Posterior vena cava (tissue), 2 donors: Measurements from ENCODE around the gene EIF3L. TPM values are rescaled to one million over a fixed set of nuclear protein-coding genes. Genes with fewer than 3 reads are reported as not detected.

Experiments used
- DNase-seq: peaks from one replicate; pipeline ENCODE4 v3.0.0-alpha.2; 2020; ENCODE audit warnings: low spot score
- intact Hi-C, 2 donors: fragments of 100-400 bp; cut with DNase I; formaldehyde crosslinking; loops; one replicate each; pipeline versions ENCODE4 v1.14.1 to v1.14.2; 2022 to 2023
- total RNA-seq, 2 donors: library from RNA; stranded (reverse); fragmentation: NEBNext Ultra II Directional; extraction: Animal tissue kit (Norgen Biotek cat#: 25700); gene quantifications; one replicate each; pipeline ENCODE4 v1.2.1, GENCODE V29; 2021
- donor health status: DM: yes; HTN: yes; CAD: no.
- donor health status: DM: yes; HTN: yes; CAD: no.

Gene EIF3L
- total RNA-seq, 2 donors from 2014 or later, result 260 to 267 TPM

DNA sequence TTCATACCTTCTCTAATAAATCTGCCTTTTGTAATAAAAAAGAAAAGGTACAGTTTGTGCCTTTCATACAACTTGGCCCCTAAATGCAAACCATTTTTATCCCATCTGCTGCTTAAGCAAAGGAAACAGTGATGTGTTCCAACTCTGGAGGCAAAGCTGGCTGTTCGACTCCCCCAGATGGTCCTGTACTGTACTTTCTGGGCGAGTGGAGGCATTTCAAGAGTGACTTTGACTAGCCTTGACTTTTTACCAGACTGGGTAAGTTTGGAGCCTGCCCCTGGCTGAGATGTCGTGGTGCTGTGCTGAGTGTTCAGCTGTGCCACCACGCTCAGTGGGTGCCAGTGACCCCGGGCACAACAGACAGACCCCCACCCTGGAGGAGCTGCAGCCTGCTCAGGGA, 67.1 kb downstream of the EIF3L start:
- intact Hi-C loops, result no loop called here

DNA sequence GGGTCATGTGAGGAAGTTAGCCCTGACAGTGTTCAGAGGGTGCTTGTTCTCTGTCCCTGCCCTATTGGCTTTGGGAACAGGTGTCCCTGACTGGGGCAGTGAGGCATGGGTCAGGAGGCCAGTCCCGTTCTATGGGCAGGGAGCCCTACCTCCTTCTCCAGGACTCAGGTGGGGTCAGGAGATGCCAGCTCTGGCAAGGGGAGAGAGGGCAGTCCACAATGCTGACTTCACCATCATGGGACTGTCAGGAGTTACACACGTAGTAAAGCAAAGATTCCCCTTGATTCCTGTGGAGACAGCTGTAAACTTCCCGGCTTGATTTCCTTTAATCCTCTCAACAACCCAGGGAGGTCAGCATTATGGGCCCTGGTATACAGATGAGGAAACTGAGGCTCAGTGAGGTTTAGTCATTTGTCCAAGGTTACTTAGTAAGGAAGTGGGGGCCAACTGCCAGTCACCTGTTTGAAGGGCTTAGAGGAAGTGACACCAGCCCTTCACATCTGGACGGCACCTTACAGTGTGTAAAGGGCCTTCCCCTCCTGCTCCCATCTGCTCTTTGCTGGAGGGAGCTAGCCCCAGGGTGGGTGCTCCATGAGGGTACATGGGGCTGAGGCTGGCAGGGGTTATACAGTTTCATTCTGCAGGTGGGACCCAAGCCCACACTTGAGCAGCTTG, 68.8 kb downstream of the EIF3L start:
- intact Hi-C loops, result no loop called here
- DNase-seq, result no peak

More for the DNA sequence above, 67.1 kb downstream of the EIF3L start:
- DNase-seq, result no peak

DNA sequence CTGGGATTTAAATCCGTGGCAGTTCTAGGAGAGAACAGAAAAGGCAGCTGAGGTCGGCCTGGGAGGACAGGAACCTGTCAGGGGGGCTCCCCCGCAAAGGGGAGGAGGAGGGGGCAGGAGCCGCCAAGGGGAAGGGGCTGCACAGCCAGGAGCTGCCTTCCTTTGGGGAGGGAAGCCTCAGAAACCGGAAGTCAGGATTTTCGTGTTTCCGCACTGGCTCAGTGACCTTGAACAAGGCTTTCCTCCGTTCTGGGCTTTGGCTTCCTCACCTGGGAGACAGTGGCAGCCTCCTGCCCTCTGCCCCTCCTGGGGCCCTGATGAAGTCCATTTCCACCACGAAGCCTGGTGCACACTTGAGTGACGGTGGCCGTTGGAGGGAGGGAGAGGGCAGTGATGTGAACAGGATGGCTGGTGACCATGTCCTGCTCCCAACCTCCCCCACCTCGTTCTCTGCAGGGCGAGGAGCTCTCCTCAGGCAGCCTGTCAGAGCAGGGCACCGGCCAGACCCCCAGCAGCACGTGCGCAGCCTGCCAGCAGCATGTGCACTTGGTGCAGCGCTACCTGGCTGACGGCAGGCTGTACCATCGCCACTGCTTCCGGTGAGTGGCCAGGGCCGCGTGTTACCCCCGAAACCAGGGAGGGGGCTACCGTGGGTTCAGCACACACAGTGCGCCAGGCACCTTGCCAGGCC, 69.5 kb downstream of the EIF3L start:
- no peak for DNase-seq
- intact Hi-C loops, result no loop called here

DNA sequence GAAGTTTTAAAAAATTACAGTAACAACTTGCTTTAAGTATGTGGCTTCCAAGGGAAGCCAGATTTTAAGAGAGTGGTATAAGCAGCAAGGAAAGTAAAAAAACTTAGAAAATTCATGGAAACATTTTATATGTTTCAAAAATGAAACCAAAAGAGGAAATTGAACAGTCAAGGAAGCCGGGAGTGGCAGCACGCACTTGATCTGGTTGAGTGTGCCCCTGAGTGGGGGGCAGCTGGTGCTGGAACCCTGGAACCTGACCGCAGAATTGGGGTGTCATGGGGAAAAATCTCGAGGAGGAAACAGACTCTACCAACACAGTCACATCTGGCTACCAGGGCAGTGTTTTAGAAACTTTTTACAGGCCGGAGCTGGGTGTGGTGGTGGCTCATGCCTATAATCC, 70.9 kb downstream of the EIF3L start:
- intact Hi-C loops, result no loop called here
- DNase-seq, result no peak

DNA sequence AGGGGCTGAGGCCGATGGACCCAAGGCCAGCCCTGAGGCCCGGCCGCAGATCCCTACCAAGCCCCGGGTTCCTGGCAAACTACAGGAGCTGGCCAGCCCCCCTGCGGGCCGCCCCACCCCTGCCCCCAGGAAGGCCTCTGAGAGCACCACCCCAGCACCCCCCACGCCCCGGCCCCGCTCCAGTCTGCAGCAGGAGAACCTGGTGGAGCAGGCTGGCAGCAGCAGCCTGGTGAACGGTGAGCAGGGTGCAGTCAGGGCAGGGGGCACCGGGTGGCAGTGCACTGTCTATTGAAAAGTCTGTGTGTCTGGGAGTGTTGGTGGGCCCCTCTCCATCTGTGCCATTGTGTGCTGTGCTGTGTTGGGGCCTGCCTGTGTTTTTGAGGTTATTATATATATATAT, 73.0 kb downstream of the EIF3L start:
- DNase-seq, result no peak
- intact Hi-C loops, result no loop called here

DNA sequence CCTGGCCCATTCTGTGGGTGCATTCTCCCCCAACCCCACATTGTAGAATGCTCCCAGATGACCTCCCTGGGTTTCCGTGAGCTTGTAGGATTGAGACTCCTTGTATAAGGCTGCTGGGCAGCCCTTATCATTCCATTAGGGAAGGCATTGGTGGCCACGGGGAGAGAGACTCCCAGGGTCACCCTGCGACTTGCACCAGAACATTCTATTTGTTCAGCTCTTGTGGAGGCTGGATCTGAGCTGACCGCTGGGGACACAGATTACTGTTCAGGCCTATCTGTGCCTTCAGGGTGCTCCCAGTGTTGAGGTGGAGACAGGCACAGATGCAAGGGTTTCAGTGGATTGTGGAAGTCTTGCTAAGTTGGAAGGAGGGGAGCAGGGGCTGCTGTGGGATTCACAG, 74.7 kb downstream of the EIF3L start:
- intact Hi-C loops, result no loop called here
- no peak for DNase-seq

DNA sequence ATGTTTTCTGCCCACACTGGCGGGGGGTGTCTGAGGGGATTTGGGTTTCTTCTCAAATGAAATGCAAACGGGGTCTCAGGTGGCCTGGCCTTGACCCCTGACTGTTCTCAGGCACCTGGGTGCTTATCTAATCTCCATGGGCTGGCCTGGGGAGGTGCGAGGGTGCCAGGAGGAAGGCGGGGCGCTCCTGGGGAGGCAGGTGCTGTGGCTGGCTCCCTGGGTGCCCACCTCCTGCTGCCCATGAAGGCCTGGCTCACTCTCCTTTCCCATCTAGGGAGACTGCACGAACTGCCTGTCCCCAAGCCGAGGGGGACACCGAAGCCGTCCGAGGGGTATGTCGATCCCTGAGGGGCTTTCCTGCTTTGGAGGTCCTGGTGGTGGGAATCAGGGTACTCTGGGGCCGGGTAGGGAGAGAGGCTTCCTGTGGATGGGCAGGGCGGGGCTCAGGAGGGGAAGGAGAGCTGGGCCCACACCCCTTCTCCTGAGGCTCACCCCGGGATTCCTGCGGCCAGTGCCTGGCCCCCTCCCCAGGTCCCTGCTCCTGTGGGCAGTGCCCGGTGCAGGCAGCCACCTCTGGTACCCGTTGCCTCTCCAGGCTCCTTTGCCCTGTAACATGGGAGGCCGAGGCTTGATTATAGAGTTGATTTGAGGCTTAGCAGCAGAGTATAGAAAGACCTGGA, 75.3 kb downstream of the EIF3L start:
- no peak for DNase-seq
- intact Hi-C loops, result no loop called here

DNA sequence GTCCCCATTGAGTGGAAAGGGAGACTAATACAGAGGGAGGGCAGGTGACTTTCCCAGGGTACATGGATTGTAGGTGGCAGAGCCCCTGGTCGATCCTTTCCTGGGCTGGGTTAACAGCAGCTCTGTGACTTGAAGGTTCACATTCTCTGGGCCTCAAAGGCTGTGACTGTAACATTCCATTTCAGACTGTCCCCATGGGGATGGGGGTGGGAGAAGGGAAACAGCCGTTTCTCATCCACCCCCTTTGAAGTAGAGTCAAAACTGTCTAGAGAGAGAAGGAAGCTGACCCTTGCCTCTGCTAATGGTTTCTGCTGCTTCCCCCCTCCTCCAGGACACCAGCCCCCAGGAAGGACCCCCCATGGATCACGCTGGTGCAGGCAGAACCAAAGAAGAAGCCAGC, 76.1 kb downstream of the EIF3L start:
- intact Hi-C loops, result no loop called here
- no peak for DNase-seq

DNA sequence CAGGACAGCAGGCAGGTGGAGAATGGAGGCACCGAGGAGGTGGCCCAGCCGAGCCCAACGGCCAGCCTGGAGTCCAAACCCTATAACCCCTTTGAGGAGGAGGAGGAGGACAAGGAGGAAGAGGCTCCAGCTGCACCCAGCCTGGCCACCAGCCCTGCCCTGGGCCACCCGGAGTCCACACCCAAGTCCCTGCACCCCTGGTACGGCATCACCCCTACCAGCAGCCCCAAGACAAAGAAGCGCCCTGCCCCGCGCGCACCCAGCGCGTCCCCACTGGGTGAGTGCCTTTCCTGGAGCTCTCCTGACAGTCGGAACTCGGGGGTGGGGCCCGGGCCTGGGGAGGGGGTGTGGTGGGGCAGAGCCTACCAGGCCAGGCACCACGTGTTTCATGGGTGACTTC, 76.5 kb downstream of the EIF3L start:
- intact Hi-C loops, result no loop called here
- no peak for DNase-seq

DNA sequence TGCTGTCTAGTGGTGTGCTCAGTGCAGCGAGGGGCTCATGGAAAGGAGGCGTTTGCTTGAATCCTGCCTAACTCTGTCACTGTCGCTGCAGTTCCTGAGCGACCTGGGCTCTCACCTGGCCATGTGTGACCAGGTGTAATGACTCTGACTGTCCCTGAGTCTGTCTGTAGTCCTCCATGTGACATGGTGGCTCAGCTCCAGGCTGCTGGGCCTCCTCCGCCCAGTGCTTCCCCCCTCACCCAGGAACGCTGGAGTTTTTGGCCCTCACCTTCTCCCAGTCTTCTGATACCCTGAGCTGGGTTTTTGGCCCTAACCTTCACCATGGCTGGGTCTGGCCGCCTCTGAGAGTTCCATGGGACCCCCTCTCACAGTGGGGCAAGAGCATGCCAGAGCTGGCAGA, 77.1 kb downstream of the EIF3L start:
- intact Hi-C loops, result no loop called here
- no peak for DNase-seq

DNA sequence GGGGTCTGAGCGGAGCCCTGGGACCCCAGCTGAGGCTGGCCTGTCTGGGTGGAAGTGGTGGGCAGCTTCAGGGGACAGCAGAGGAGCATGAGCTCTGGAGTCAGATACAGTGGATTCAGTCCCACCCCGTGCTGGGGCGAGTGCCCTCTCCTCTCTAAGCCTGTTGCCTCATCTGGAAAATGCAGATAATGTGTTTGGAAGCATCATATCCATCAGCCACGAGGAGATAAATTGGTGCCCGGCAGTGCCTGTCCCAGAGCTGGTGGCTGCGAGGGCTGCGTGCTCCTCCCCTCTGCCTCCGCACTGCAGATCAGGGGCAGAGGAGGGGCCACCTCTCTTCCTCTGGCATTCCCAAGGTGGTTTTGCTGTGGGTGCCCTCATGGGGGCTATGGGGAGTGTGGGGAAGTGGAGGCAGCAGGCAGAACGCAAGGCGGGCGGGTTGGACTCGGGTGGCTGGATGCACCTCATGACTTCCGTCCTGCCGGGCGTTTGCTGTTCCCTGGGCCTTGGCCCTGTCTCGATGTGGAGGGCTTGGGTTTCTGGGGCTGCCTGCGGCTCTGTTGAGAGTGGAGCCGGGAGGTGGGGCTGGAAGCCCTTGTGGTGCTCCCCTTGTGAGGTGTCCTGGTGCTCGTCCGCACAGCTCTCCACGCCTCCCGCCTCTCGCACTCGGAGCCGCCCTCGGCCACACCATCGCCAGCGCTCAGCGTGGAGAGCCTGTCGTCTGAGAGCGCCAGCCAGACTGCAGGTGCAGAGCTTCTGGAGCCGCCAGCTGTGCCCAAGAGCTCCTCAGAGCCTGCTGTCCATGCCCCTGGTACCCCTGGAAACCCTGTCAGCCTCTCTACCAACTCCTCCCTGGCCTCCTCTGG, 77.8 kb downstream of the EIF3L start:
- no peak for DNase-seq
- intact Hi-C loops, result no loop called here

DNA sequence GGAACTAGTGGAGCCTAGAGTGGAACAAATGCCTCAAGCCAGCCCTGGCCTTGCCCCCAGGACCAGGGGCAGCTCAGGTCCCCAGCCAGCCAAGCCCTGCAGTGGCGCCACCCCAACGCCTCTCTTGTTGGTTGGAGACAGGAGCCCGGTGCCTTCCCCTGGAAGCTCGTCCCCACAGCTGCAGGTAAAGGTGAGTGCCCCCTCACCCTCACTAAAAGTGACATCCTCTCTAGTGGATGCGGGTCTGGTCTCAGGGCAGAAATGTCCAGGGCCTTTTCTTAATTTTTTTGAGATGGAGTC, 78.4 kb downstream of the EIF3L start:
- intact Hi-C loops, result no loop called here
- no peak for DNase-seq

DNA sequence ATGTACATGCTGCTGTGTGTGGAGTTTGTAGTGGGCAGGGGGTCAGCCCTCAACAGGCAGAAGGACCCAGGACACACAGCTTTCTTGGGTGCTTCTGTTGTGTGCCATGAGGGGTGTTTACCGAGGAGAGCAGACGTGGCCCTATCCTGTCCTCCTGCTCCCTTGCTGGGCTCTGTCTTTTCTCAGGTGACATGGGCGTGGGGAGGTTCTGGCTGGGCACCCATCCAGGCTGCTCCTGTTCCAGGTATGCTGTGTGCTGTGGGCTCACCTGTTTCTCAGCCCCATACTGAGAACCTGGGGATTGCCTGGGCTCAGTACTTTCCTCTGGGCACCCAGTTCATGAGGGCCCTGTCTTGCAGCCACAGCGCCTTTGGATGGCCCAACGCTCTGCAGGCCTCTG, 80.2 kb downstream of the EIF3L start:
- intact Hi-C loops, result no loop called here

DNA sequence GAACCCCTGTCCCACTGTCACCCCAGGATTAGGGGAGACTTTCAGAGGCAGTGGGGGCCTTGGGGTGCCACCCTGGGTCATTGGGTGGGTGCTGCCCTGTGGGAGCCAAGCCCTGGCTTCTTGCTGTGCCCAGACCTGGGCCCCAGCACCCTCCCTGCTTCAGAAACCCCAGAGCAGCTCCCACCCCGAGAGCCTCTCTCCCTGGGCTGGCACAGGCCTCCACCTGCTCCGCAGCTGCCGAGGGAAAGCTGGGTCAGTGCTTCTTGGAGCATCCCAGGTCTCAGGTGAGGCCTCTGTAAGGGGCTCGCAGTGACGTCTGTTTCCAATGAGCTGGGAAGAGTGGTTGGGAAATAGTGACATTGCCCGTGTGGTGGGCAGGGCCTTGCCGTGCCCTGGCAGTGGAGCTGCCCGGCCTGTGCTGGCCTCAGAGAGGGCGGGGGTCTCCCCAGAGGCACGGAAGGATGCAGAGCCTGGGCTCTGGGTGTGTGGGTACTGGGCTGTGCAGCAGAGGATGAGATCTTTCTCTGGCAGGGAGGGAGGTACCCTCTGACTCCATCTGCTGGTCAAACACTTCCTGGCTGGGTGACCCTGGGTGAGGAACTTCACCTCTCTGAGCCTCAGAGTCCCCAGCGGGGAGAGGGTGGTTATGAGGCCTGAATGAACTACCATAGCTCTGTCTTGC, 81.2 kb downstream of the EIF3L start:
- intact Hi-C loops, result loop anchor here (10.0 kb wide), 2 partner anchors 46 to 116 kb away; no protein-coding TSS in a partner anchor
- no peak for DNase-seq

More for the DNA sequence above, 80.2 kb downstream of the EIF3L start:
- no peak for DNase-seq

DNA sequence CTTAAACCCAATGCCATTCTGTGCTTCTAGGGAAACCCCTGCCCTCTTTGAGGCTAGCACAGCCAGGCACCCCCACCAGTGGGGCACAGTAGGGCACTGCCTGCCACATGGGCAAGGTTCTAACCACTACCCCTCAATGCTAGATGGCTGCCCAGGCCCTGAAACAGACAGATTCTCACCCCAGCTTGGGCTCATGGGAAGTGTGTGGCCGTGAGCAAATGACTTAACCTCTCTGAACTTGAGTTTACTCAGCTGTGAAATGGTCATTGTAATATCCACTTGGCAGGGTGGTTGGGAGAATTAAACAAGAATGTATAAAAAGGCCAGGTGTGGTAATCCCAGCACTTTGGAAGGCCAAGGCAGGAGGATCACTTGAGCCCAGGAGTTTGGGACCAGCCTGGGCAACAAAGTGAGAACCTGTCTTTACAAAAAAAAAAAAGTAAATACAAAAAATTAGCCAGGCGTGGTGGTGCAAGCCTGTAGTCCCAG, 81.8 kb downstream of the EIF3L start:
- intact Hi-C loops, result loop anchor here (10.0 kb wide), 2 partner anchors 46 to 116 kb away; no protein-coding TSS in a partner anchor

DNA sequence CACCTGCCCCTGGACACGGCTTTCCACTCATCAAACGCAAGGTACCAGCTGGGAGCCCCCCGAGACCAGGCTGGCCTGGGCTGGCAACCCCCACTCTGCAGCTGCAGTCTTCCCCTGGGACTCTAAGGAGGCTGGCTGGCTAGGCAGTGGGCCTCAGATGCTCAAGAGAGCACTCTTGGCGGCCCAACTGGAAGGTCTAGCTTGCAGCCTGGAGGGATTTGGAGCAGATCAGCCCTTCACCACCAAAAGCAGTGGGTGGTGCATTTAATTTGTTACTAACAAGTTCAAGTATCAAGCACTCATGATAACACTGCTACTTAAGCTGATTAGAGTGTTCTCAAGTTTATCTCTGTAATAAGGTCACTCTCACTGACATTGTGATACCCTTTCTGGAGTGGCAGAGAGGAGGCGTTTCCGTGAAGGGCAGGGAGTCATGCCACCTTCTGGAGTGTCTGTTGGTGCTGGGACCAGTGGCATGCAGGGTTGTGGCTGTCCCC, 82.7 kb downstream of the EIF3L start:
- no peak for DNase-seq
- intact Hi-C loops, result loop anchor here (10.0 kb wide), 2 partner anchors 47 to 117 kb away; no protein-coding TSS in a partner anchor

More for the DNA sequence above, 81.8 kb downstream of the EIF3L start:
- DNase-seq, result no peak

DNA sequence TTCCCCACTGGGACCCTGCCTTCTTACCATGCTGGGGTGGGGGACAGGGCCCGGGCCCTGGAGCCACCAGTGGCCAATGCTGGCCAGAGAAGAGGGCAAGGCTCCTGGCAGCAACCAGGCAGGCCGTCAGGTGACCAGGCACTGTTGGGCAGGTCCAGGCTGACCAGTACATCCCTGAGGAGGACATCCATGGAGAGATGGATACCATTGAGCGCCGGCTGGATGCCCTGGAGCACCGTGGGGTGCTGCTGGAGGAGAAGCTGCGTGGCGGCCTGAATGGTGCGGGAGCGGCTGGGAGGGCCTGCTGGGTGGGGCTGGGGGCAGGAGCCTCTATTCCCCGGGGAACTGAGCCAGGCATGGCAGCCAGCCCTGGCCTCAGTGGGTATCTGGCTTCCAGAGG, 83.2 kb downstream of the EIF3L start:
- DNase-seq, result no peak
- intact Hi-C loops, result loop anchor here (10.0 kb wide), 2 partner anchors 48 to 118 kb away; no protein-coding TSS in a partner anchor

DNA sequence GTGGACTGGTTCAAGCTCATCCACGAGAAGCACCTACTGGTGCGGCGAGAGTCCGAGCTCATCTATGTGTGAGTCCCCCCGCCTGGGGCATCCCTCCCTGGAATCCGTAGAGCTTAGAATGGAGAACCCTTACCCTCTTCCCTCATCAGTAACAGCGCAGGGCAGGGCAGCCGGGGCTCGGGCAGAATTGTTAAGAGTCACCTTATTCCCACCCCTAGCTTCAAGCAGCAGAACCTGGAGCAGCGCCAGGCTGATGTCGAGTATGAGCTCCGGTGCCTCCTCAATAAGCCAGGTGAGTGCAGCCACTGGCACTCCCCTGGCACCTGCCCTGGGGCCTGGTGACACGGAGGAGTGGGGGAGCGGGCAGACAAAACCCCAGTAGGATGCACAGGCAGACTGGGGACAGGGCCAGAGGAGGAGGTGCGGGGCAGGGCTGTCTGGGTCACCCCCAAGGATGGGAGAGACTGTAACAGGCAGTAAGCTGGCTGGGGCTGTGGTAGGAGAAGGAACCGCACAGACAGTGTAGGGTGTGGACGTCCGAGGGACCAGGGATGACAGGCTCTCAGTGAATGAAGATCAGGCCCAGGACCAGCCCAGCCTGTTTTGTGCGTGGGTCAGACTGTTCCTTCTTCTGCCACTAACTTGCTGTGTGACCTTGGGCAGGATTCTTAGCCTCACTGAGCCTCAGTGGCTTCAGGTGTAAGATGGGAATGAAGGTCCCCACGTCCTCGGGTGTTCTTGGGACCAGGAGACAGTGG, 83.8 kb downstream of the EIF3L start:
- intact Hi-C loops, result loop anchor here (10.0 kb wide), 2 partner anchors 48 to 118 kb away; no protein-coding TSS in a partner anchor
- DNase-seq, result no peak
